Skeletal muscle cell (primary cell): ENCODE results near the gene FUT4.

ENCODE experiments used
- DNase-seq: peaks from one replicate; pipeline ENCODE4 v3.0.0-alpha.2; 2010; ENCODE audit warnings: low read depth
- H3K4me3 ChIP-seq: 2 replicates; pipeline ENCODE4 v1.5.1; 2011; ENCODE audit warnings: low read depth, mild to moderate bottlenecking, control low read depth, low read length, moderate library complexity

FUT4 gene

DNA sequence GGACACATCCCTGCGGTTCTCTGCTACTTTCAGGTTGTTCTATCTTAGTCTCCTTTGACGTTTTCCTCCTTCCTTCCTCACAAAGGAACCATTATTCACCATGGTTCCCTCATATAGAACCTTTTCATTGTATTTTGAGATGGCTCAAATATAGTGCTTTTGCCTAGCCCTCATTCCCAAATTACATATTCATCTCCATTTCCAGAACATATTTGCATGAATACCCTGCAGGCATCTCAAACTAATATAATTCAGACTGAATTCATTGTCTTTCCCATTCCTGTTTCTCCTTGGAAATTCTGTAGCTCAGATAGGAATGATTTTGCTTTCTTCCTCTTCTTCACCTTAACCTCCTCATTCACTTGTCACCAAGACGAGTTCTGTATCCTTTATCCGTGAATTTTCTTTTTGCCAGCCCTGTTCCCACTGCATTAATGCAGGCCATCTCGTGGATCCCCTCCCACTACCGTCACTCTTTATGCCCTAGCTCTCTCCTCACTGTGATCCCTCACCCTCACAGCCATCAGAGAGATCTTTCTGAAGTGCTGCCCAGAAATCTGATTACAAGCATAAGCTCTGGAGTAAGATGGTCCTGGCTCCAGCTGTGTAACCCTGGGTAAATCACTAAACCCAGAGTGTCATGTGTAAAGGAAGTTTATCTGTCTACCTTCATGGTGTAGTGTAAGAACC lies 46.8 kb downstream of the FUT4 start:
- H3K4me3 ChIP-seq = no peak overlapping the region
- DNase-seq = no peak

DNA sequence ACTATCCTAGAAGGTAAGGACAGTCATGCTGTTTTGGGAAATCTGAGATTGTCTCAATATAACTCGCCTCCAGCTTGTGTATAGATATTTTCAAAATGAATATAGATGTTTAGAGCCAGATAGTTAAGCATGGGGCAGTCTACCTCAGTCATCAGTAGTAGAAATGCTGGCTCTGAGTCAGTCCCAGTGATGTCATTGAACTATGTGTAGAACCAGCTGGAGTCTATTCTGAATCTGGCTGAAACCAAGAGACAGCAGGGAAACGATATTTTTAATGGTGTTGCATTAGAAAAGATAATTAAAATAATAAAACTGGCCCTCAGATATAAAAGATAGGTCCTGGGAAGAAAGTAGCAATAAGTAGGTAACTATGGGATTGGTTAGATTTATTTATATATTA lies 49.3 kb downstream of the FUT4 start:
- DNase-seq = no peak
- no peak overlapping the region for H3K4me3 ChIP-seq

- DNase-seq = no peak
- no peak overlapping the region for H3K4me3 ChIP-seq
Measured at GRCh38 chr11:94595076-94595475, 51.4 kb downstream of the FUT4 start.

DNA sequence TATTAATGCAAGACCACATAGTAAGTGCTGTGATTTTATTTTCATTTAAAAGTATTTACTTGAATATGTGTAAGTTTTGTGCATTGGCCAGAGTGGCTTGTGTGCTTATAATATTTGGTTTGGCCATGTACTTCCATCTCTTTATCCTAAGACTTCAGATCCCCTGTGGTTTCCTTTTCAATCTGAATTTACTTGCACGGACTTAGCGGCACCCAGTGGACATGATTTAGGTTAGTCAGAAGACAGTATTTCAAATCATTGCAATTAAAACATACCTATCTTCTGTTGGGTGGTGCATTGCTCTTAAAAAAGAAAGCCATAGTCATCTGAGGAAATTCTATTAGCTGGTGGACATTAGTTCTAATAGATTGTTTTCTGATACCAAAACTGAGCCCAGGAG lies 54.2 kb downstream of the FUT4 start:
- H3K4me3 ChIP-seq = no peak overlapping the region
- no peak for DNase-seq
